ENCODE data around the gene TCP11L2.

DNA sequence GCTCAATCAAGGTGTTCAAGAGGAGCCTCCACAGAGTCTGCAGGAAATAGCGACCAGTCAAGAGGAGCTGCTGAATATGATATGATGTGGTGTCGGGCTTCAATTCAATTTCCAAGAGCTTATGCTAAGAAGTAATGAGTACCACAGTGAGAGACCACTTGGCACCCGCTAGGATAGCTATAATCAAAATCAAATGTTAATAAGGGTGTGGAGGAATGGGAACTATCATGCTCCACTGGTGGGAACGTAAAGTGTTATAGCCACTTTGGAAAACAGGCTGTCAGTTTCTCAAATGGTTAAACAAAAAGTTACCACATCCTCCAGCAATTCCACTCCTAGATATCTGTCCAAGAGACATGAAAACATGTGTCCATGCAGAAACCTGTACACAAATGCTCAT lies 61.7 kb downstream of the TCP11L2 start:
- TF ChIP-seq, protein P1, sequence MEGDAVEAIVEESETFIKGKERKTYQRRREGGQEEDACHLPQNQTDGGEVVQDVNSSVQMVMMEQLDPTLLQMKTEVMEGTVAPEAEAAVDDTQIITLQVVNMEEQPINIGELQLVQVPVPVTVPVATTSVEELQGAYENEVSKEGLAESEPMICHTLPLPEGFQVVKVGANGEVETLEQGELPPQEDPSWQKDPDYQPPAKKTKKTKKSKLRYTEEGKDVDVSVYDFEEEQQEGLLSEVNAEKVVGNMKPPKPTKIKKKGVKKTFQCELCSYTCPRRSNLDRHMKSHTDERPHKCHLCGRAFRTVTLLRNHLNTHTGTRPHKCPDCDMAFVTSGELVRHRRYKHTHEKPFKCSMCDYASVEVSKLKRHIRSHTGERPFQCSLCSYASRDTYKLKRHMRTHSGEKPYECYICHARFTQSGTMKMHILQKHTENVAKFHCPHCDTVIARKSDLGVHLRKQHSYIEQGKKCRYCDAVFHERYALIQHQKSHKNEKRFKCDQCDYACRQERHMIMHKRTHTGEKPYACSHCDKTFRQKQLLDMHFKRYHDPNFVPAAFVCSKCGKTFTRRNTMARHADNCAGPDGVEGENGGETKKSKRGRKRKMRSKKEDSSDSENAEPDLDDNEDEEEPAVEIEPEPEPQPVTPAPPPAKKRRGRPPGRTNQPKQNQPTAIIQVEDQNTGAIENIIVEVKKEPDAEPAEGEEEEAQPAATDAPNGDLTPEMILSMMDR (IDR thresholded peaks at IDR 0.05): no peak
- no peak for TF ChIP-seq POLR2A (IDR thresholded peaks at IDR 0.05)

All from ovary (tissue), 3 donors.